ENCODE results near the gene CSNK2B. TPM values are rescaled to one million over a fixed set of nuclear protein-coding genes. Genes with fewer than 3 reads are reported as not detected.

Gene CSNK2B
- polyA plus RNA-seq, 2 of the 4 experiments (the other 2 are of a cell fraction), result 41.8 to 141 TPM

GRCh38 chr6:31669676-31670075 lies 3.8 kb downstream of the CSNK2B start, which contains the start of gene LY6G5B:
LY6G5B (plus strand) TSS chr6:31669976; CDS start chr6:31670951, 975 bp downstream.
- FAIRE-seq (no peak), DNase-seq (ENCODE audit: low read depth in 1 of 2, low spot score in 1 of 2) (no peak), ATAC-seq (no peak)
- Histone ChIP-seq H3K9me3 (no peaks in the 10 kb centered on the region), H3K27ac (no peak within 1 kb of the TSS), H3K4me3 (no peak within 1 kb of the TSS), H3K4me1 (peaks cover 8% of the 10 kb centered on the region; the same call in 1 of the 3 replicates), H3K4me2 (no peak within 1 kb of the TSS)
- POLR2A ChIA-PET, result no interaction called here
- no peak for TF ChIP-seq ZC3H11A (IDR thresholded peaks at IDR 0.05)
- CTCF ChIA-PET, result interaction anchor here (1.2 to 2.1 kb wide), 4 partner anchors 21 to 283 kb away, joined by 3 to 5 read pairs (median 4); partner anchors contain the start of gene ATP6V1G2
- 90% methylated on average over 8 of the region's 8 CpGs for WGBS (ENCODE audit: missing lambda C conversion rate)

- CTCF ChIA-PET, result no interaction called here
Measured at GRCh38 chr6:31676322-31676903, 10.5 kb downstream of the CSNK2B start.

GRCh38 chr6:31676904-31677303 lies 11.0 kb downstream of the CSNK2B start:
- Histone ChIP-seq H3K9me3 (no peaks in the 10 kb centered on the region), H3K4me1 (peaks cover 8% of the 10 kb centered on the region; the same call in 1 of the 3 replicates), H3K4me3 (no peak overlapping the region), H3K27ac (peak overlapping the region; percentile 21 to 34; a peak in 2 of 6 replicates), H3K4me2 (peak overlapping the region; percentile 47; the same call in 2 of the 3 replicates)
- no peak for DNase-seq (ENCODE audit: low read depth in 1 of 2, low spot score in 1 of 2)
- ChIA-PET POLR2A (no interaction called here), CTCF (no interaction called here)
- ATAC-seq, result no peak
- no peak for TF ChIP-seq CBX8 (IDR thresholded peaks at IDR 0.05)
- TF ChIP-seq ZFP36 (IDR thresholded peaks at IDR 0.05; ENCODE audit: borderline replicate concordance, partially characterized antibody), result no peak
- TF ChIP-seq ELK1 (IDR thresholded peaks at IDR 0.05; ENCODE audit: low read depth, low read length), result no peak
- no peak for TF ChIP-seq HES2 (IDR thresholded peaks at IDR 0.05)
- no peak for TF ChIP-seq EHF (CRISPR knock-in tag; IDR thresholded peaks at IDR 0.05)
- TF ChIP-seq KDM5A (IDR thresholded peaks at IDR 0.05), result no peak
- no peak for TF ChIP-seq ATOH8 (CRISPR knock-in tag; IDR thresholded peaks at IDR 0.05; ENCODE audit: low read depth)
- TF ChIP-seq BCL3 (IDR thresholded peaks at IDR 0.05), result no peak
- TF ChIP-seq EP300 (IDR thresholded peaks at IDR 0.05), result no peak
- no peak for FAIRE-seq
- WGBS (ENCODE audit: missing lambda C conversion rate), result 26% methylated on average over 6 of the region's 6 CpGs

More at GRCh38 chr6:31676322-31676903, 10.5 kb downstream of the CSNK2B start:
- peak overlapping the region; percentile 47; the same call in 2 of the 3 replicates for H3K4me2 ChIP-seq
- DNase-seq (ENCODE audit: low read depth in 1 of 2, low spot score in 1 of 2) (no peak), FAIRE-seq (no peak), ATAC-seq (no peak)
- peaks cover 8% of the 10 kb centered on the region; the same call in 1 of the 3 replicates for H3K4me1 ChIP-seq
- H3K4me3 ChIP-seq, result no peak overlapping the region
- WGBS (ENCODE audit: missing lambda C conversion rate), result 67% methylated on average over 4 of the region's 4 CpGs
- no peaks in the 10 kb centered on the region for H3K9me3 ChIP-seq
- TF ChIP-seq RNF2 (IDR thresholded peaks at IDR 0.05; ENCODE audit: borderline replicate concordance, low read depth), result no peak
- no peak for TF ChIP-seq FOSL2 (IDR thresholded peaks at IDR 0.05)
- no peak for TF ChIP-seq FOSL2 (CRISPR knock-in tag; IDR thresholded peaks at IDR 0.05)
- no peak for TF ChIP-seq POLR2A (IDR thresholded peaks at IDR 0.05; ENCODE audit: low read length)
- no peak for TF ChIP-seq CHD2 (IDR thresholded peaks at IDR 0.05; ENCODE audit: low read length, partially characterized antibody)
- TF ChIP-seq SREBF2 (IDR thresholded peaks at IDR 0.05), result no peak
- no peak for TF ChIP-seq CBX2 (IDR thresholded peaks at IDR 0.05; ENCODE audit: borderline replicate concordance, low read depth)
- no peak for TF ChIP-seq TP53 (CRISPR knock-in tag; IDR thresholded peaks at IDR 0.05)
- TF ChIP-seq EHF (CRISPR knock-in tag; IDR thresholded peaks at IDR 0.05), result no peak
- no peak for TF ChIP-seq CEBPB (IDR thresholded peaks at IDR 0.05)
- no peak for TF ChIP-seq HOXA7 (CRISPR knock-in tag; IDR thresholded peaks at IDR 0.05)
- peak overlapping the region; percentile 21 to 34; a peak in 2 of 6 replicates for H3K27ac ChIP-seq
- POLR2A ChIA-PET, result no interaction called here
